ENCODE results near the gene GPR137B. TPM values are rescaled to one million over a fixed set of nuclear protein-coding genes. Genes with fewer than 3 reads are reported as not detected.
A peak's percentile ranks its signal among the peaks of the same experiment; 100 is the strongest.
"Not testable (repeated sequence)": the region's sequence is repeated elsewhere in the genome, so short reads cannot be mapped to it uniquely, and the experiment has no call there.

GPR137B gene
- total RNA-seq, 1 experiment from 2014 or later = 11.1 TPM

DNA sequence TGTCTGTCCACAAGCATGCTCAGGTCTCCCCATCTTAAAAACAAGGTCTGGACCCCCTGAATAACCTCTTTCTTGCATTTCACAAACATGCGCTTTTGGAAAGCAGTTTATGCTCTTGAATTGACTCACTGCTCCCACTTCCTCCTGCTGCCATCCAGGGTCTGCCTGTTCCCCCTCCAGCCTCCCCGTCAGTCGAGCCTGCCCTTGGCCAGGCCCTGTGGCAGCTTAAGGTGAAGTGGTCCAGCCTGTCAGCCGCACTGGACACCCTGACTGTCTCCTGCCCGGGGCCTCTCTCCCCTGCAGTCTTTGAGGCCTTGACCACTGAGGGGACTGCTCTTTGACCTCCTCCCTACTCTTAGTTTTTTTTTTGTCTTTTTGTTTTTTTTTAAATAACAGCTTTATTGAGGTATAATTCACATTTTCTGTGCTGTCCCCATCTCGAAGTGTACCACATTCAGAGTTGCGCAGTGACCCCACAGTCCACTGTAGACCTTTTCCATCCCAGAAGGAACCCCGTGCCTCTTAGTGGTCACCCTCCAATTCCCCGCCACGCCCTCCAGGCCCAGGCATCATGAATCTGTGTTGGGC is 18.3 kb downstream of the GPR137B start:
- DNase-seq (ENCODE audit: low read depth) = no peak

DNA sequence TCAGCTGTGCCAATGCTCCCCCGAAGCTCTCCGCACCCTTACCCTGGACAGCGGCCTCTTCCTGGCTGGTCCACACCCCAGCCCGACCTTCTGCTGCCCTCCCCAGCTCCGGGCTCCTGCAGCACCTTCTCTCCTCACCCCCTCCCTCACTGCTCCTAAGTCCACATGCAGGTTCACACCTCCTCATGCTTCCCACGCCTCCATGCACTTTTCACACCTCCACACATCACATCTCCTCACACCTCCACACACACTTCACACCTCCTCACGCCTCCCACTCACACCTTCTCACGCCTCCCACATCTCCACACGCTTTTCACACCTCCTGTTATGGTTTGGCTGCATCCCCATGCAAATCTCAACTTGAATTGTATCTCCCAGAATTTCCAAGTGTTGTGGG is 18.9 kb downstream of the GPR137B start:
- DNase-seq (ENCODE audit: low read depth) = no peak

DNA sequence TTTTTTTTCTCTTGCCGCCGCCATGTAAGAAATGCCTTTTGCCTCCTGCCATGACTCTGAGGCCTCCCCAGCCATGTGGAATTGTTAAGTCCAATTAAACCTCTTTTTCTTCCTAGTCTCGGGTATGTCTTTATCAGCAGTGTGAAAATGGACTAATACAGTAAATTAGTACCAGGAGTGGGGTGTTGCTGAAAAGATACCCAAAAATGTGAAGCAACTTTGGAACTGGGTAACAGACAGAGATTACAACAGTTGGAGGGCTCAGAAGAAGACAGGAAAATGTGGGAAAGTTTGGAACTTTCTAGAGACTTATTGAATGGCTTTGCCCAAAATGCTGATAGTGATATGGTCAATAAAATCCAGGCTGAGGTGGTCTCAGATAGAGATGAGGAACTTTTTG is 19.4 kb downstream of the GPR137B start:
- DNase-seq (ENCODE audit: low read depth) = not testable (repeated sequence)

DNA sequence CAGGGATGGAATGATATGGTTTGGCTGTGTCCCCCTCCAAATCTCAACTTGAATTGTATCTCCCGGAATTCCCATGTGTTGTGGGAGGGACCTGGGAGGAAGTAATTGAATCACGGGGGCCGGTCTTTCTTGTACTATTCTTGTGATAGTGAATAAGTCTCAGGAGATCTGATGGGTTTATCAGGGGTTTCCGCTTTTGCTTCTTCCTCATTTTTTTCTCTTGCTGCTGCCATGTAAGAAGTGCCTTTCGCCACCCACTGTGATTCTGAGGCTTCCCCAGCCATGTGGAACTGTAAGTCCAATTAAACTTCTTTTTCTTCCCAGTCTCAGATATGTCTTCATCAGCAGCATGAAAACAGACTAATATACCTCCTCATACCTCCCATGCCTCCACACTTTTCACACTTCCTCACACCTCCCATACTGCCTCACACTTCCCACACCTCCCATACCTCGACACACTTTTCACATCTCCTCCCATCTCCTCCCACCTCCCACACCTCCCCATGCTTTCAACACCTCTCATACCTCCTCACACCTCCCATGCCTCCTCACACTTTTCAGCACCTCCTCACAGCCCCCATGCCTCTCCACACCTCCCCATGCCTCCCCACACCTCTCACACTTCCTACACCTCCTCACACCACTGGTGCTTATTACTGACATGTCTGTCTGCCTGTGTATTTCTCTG is 21.3 kb downstream of the GPR137B start:
- DNase-seq (ENCODE audit: low read depth) = no peak

DNA sequence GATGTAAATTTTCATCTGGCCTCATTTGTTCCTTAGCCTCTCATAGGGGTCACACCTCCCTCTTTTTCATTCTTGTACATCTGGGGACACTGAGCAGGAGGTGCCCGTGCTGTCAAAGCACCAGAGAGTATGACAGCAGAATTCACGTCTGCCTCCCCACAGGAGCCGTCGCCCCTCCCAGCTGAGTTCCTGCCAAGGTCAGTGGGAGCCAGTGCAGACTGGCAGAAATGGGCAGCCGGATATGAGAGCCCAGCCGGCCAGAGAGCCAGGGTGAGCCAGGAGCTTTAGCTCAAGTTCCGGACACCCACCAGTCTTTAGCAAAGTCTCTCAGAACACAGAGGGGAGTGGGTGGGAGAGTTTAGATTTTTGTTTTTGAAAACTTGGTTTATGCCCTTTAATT is 21.9 kb downstream of the GPR137B start:
- no peak for DNase-seq (ENCODE audit: low read depth)

DNA sequence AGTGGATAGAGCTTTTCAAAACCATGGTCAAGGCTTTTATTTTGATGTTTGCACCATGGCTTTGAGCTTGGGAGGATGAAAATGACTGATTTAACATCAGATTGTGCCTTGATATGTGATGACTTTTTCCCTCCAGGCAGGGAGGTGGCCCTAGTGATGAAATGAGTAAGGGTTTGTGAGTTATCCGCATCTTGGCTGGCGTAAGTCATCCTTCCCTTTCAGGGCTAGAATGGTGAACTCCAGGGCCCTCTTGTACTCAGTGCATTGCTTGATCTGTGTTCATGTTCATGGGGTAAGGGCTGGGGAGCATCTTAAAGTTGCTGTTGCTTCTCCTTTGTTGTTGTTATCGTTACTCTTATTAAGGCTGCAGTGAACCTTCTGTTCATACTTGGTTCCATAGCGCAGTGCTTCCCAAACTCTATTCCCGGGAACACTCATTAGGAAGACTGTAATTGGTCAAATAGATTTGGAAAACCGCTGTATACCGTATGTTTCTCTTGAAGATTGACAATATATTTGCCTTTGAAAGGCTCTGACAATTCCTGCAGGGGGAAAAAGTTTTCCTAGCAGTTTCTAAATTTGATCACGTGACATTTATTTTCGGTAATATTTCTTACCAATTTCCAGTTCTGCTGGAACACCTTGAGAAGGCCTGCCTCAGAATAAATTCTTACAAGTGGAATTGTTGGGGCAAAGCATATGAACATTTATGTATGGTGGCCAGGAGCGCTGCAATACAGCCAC is 23.1 kb downstream of the GPR137B start:
- no peak for DNase-seq (ENCODE audit: low read depth)

DNA sequence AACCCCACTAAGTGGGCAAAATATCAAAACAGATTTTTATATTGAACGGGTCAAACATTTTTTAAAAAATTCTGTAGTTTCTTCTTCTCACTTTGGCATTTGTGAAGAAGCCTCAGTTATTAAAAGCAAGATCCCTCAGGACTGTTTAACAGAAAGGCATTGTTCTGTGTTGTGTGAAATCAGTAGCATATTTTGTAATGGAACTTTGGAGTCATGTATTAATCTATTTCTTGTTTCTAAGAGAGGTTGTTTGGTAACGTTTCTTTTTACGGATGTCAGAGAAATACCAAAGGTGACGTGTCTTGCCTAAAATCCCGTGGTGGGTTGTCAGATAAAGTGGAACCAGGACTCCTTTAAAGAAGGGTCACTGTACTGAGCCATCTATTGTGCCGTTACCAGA is 23.7 kb downstream of the GPR137B start:
- DNase-seq (ENCODE audit: low read depth) = no peak

DNA sequence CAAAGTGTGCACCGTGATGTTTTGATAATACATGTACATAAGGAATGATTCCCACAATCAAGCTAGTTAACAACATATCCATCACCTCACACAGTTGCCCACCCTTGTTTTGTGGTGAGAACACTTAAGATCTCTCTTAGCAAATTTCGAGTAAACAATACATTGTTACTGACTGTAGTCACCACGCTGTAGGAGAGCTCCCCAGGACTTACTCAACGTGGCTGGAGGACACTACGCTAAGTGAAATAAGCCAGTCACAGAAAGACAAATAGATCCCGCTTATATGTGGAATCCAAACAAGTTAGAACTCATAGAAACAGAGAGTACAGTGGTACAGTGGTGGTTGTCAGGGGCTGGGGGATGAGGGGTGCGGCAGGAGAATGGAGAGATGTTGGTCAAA is 24.8 kb downstream of the GPR137B start:
- DNase-seq (ENCODE audit: low read depth) = no peak

DNA sequence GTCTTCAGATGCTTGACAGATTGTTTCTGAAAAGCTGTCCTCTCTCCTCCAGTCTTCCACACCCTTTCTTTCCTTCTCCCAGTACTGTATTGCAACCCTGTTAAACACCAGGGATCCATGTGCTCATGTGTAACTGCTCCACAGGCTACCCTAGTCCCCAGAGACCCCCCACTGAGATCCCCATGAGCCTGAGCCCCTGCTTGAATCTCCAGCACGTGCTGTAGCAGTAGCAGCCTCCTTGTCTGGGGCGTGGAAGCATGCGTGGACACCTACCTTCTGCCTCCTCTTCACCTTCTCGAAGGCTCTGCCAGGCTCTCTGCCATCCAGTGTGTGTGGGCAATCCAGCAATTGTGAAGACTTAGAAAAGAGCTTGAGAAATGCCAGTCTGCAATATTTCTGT is 25.2 kb downstream of the GPR137B start:
- DNase-seq (ENCODE audit: low read depth) = no peak

DNA sequence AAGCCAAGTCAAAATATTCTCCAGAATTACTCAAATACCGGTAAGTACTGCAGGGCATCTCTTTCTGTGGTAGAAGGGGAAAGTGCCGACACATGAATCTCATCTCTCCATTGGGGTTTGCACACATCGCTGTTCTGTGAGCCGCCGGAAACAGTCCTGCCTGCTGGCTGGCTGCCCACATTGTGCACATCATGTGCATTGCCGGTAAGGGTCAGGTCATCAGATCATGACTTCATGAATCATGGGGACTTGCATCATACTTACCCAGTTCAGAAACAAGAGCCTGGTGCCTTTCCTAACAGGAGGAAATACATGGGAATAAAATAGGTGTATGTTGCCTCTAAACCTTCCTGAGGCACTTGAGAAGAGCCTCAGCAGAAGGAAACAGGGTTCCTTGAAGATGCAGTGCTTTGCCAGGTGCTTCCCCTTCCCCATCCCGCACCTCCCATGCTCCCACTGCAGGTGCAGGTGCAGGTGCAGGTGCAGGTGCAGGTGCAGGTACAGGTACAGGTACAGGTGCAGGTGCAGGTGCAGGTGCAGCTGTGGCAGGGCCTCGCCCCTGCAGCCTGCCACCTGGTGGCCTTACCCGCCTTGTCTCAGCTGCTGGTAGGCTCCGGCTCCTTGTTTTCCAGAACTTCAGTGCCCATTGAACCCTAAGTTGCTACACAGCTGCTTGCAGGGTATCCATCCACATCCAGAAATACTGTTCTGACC is 26.5 kb downstream of the GPR137B start:
- peak; percentile 41 for DNase-seq (ENCODE audit: low read depth)

DNA sequence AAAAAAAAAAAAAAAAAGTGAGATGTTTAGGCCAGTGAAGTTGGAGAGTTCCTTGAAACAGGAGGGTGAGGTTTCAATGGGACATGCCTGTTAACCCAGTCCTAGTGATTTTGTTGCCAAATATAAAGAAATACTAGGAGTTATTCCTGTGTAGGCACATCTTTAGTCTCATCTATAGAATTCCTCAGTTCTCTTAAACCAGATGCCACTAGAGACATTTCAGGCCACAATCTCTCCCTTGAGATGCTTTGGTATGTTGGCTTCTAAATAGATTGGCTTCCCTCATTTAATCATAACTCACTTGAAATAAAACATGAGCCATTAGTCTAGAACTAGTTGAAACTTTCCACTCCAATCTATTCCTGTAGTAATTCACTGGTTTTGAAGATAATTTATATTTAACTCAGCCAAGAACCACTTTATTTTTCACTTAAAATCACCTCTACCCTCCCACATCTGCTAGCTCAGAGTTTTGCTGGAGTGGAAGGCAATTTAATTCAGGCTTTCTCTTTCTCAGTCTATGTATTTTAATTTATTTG is 29.8 kb downstream of the GPR137B start:
- DNase-seq (ENCODE audit: low read depth) = peak; percentile 12

DNA sequence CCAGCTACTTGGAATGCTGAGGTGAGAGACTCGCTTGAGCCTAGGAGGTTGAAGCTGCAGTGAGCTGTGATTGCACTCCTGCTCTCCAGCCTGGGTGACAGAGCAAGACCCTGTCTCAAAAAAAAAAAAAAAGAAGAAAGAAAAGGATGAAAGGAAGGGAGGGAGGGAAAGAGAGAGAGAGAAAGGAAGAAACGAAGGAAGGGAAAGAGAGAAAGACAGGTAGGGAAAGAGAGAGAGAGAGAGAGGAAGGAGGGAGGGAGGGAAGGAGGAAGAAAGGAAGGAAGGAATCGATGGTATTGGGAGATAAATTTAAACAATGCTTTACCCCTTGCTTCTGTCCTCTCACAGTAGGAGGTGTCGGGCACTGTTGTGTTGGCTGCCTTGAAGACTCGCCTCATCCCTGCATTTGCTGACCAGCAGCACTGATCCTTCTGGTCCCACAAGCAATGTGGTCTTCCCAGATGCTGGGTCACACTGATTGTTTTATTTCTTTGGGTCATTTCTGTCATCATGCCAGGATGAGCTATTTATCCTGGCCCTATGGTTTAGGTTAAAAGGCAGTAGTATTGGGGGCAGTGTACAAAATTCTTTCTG is 30.9 kb downstream of the GPR137B start:
- DNase-seq (ENCODE audit: low read depth) = no peak

DNA sequence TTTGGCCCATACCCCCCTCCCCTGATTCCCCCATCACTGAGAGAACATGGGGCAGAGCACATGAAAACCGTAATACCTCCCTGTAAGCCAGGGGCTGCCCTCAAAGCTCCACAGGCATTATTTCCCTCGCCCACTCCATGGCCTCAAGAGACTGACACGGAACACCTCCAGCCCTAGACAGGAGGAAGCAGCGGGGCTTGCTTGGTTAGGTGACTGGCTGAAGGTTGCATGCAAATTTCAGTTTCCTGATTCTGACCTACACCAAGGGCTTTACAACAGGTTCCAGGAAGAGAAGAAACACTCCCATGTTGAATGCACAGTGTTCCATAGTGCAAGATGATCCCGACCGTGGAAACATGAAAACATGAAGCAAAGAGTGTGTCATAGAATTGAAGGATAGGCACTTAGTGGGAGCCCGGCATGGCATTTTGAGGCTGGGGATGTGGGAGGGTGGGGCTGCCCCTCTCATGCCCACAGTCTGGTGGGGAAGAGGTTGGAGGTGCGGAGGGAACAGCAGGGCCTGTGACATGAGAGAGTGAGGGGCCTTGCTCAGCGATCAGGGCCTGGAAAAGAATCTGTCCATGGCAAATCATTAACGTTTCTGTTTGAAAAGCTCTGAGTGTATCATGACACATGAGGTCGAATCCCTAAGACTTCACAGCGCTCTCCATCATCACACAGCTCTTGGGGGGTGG is 33.5 kb downstream of the GPR137B start:
- no peak for DNase-seq (ENCODE audit: low read depth)

DNA sequence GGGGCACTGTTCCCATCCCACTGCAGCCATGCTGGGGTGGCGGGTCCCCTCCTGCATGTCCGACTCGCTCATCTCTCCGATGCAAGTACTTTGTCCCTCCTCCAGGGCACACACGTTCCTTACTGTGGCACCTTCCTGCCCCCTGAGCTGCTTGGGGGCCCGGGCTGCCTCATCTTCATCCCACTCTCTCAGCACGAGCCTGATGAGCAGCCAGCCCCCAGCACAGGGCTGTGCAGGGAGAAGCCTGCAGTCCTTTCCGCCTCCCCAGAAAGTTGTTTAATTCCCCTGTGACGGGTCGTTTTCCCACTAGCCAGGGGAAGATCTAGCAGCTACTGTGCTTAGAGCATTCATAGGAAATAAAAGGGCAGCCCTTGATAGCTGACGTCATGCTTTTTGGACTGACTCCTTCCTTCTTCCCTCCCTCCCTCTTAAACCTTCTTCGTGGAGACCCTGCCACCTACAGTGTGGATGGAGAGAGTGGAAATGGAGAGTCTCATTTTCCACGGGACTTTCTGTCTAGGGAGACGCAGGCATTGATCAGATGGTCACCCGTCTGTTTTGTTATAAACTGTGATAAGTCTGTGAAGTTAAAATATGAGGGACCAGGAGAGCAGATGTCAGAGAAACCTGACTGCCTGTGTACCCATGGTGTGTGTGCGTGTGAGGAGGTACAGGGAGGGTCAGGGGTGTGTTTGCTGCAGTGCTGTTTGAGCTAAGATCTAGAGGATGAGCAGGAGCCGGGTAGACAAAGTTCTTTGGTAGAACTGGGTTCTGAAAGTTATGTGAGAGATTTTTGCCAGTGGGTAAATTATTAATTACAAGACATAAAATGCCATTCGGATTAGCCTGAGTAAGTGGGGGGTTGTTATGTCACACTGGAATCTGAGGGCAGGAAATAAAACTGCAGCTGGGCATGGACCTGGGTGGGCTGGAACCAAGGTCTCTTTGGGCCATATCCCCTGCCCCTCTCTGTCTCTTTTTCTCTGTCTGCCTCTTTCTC is 34.3 kb downstream of the GPR137B start:
- no peak for DNase-seq (ENCODE audit: low read depth)

DNA sequence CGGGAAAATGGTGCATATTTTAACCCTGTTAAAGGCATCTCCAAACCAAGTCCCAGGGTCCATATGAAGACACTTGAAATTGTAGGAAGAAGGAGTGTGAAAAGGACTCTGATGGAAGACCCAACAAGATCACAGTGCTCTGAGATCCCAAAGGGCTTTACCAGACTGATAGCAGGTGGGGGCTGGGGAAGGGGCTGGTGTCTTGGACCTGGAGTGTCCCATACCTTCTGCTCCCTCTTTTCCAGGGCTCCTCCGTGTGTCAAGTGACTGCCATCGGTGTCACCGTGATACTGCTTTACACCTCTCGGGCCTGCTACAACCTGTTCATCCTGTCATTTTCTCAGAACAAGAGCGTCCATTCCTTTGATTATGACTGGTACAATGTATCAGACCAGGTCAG is 37.3 kb downstream of the GPR137B start:
- no peak for DNase-seq (ENCODE audit: low read depth)

DNA sequence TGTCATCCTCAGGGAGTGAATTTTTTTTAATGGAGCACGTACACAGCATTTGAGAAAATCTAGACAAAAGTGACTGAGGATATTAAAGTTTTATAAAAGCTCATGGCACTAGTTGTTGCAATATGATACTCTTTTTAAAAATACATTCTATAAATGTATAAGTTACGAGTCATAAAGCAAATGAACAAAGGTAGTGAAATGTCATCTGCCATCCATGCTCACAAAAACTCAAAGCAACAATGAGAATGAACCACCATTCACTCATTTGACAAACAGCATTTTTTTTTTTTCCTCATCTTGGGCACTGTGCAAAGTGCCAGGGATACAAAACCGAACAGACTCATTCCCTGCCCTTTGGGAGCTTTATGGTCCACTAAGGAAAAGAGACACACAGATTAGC is 38.7 kb downstream of the GPR137B start:
- peak; percentile 40 for DNase-seq (ENCODE audit: low read depth)

DNA sequence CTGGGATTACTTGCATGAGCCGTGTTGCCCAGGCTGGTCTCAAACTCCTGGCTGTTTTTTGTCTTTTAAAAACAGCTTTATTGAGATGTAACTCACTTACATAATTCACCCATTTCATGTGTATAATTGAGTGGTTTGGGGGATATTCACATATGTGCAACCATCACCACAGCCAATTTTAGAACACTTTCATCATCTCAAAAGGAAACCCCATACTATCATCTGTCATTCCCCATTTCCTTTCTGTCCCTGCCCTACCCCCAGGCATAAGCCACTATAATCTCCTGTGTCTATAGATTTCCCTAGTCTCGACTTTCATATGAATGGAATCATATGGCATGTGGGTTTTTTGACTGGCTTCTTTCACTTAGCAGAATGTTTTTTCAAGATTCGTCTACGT is 43.3 kb downstream of the GPR137B start:
- DNase-seq (ENCODE audit: low read depth) = no peak

DNA sequence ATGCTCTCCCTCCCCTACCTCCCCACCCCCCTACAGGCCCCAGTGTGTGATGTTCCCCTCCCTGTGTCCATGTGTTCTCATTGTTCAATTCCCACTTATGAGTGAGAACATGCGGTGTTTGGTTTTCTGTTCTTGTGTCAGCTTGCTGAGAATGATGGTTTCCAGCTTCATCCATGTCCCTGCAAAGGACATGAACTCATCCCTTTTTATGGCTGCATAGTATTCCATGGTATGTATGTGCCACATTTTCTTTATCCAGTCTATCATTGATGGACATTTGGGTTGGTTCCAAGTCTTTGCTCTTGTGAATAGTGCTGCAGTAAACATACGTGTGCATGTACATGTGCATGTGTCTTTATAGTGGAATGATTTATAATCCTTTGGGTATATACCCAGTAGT is 44.1 kb downstream of the GPR137B start:
- DNase-seq (ENCODE audit: low read depth) = not testable (repeated sequence)

DNA sequence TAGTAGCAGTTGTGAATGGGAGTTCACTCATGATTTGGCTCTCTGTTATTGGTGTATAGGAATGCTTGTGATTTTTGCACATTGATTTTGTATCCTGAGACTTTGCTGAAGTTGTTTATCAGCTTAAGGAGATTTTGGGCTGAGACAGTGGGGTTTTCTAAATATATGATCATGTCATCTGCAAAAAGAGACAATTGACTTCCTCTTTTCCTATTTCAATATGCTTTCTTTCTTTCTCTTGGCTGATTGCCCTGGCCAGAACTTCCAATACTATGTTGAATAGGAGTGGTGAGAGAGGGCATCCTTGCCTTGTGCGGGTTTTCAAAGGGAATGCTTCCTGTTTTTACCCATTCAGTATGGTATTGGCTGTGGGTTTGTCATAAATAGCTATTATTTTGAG is 45.7 kb downstream of the GPR137B start:
- not testable (repeated sequence) for DNase-seq (ENCODE audit: low read depth)

DNA sequence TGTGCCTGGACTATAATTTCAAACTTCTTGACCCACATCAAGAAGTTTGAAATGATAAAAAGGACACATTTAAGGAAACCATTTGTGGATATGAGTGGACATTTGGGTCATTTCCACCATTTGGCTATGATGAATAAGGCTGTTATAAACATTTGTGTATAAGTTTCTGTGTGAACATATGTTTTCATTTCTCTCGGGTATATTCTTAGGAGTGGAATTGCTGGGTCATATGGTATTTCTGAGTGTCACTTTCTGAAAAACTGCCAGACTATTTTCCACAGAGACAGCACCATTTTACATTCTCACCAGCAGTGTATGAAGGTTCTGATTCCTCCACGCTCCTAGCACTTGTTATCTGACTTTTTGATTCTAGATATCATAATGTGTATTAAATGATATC is 50.8 kb downstream of the GPR137B start:
- no peak for DNase-seq (ENCODE audit: low read depth)
